ENCODE measurements around the gene CENPX. TPM values are rescaled to one million over a fixed set of nuclear protein-coding genes. Genes with fewer than 3 reads are reported as not detected.

CENPX gene
- total and polyA plus RNA-seq, 2 of the 13 experiments (the other 11 are each of a cell fraction or from before 2014, with no cell fraction given), result 92.7 to 170 TPM

- TF ChIP-seq HNRNPK (IDR thresholded peaks at IDR 0.05; ENCODE audit: low read depth, low read length, poor library complexity, severe bottlenecking) (peak; percentile 82), ZNF564 (CRISPR knock-in tag; IDR thresholded peaks at IDR 0.05) (peak; percentile 83), ZBTB42 (CRISPR knock-in tag; IDR thresholded peaks at IDR 0.05) (peak; percentile 60; the same call in 1 of the 2 replicates), CBX1 (IDR thresholded peaks at IDR 0.05; ENCODE audit: low read depth) (peak; percentile 88), NFYB (CRISPR knock-in tag; IDR thresholded peaks at IDR 0.05) (peak; percentile 39), SMARCE1 (IDR thresholded peaks at IDR 0.05; ENCODE audit: borderline replicate concordance) (no peak), ZNF282 (IDR thresholded peaks at IDR 0.05; ENCODE audit: partially characterized antibody) (no peak), ZSCAN20 (CRISPR knock-in tag; IDR thresholded peaks at IDR 0.05; ENCODE audit: borderline replicate concordance) (0 out of 2 replicates have a peak, but pooled peaks have one; percentile 88), HCFC1 (IDR thresholded peaks at IDR 0.05; ENCODE audit: low read depth, low read length) (no peak), ZNF383 (CRISPR knock-in tag; IDR thresholded peaks at IDR 0.05; ENCODE audit: borderline replicate concordance) (no peak), NFIC (IDR thresholded peaks at IDR 0.05; ENCODE audit: low read length) (no peak), ZMYM2 (CRISPR knock-in tag; IDR thresholded peaks at IDR 0.05) (peak; percentile 71; the same call in 1 of the 2 replicates), ZNF432 (CRISPR knock-in tag; IDR thresholded peaks at IDR 0.05; ENCODE audit: borderline replicate concordance) (no peak), ZNF253 (CRISPR knock-in tag; IDR thresholded peaks at IDR 0.05; ENCODE audit: borderline replicate concordance) (0 out of 2 replicates have a peak, but pooled peaks have one; percentile 20), MXD4 (CRISPR knock-in tag; IDR thresholded peaks at IDR 0.05) (peak; percentile 63; the same call in 1 of the 2 replicates), HDAC6 (IDR thresholded peaks at IDR 0.05; ENCODE audit: low read depth, low read length) (no peak), ZNF430 (CRISPR knock-in tag; IDR thresholded peaks at IDR 0.05) (peak; percentile 89; the same call in 1 of the 2 replicates), SATB2 (CRISPR knock-in tag; IDR thresholded peaks at IDR 0.05) (no peak; the same call in 1 of the 2 replicates), CREBL2 (CRISPR knock-in tag; IDR thresholded peaks at IDR 0.05; ENCODE audit: borderline replicate concordance) (no peak), ZNF446 (CRISPR knock-in tag; IDR thresholded peaks at IDR 0.05) (peak; percentile 81; the same call in 1 of the 2 replicates)
- TF ChIP-seq, protein P1, sequence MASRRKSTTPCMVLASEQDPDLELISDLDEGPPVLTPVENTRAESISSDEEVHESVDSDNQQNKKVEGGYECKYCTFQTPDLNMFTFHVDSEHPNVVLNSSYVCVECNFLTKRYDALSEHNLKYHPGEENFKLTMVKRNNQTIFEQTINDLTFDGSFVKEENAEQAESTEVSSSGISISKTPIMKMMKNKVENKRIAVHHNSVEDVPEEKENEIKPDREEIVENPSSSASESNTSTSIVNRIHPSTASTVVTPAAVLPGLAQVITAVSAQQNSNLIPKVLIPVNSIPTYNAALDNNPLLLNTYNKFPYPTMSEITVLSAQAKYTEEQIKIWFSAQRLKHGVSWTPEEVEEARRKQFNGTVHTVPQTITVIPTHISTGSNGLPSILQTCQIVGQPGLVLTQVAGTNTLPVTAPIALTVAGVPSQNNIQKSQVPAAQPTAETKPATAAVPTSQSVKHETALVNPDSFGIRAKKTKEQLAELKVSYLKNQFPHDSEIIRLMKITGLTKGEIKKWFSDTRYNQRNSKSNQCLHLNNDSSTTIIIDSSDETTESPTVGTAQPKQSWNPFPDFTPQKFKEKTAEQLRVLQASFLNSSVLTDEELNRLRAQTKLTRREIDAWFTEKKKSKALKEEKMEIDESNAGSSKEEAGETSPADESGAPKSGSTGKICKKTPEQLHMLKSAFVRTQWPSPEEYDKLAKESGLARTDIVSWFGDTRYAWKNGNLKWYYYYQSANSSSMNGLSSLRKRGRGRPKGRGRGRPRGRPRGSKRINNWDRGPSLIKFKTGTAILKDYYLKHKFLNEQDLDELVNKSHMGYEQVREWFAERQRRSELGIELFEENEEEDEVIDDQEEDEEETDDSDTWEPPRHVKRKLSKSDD (CRISPR knock-in tag; IDR thresholded peaks at IDR 0.05; ENCODE audit: low read depth), result peak; percentile 84
- TF ChIP-seq, protein P2, sequence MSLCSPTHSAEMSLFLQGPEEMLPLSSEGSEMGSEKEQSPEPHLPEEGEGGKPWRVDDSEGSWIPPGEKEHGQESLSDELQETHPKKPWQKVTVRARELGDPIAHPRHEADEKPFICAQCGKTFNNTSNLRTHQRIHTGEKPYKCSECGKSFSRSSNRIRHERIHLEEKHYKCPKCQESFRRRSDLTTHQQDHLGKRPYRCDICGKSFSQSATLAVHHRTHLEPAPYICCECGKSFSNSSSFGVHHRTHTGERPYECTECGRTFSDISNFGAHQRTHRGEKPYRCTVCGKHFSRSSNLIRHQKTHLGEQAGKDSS (CRISPR knock-in tag; IDR thresholded peaks at IDR 0.05; ENCODE audit: borderline replicate concordance, low read depth), result peak; percentile 82; the same call in 1 of the 2 replicates
- TF ChIP-seq, protein P3, sequence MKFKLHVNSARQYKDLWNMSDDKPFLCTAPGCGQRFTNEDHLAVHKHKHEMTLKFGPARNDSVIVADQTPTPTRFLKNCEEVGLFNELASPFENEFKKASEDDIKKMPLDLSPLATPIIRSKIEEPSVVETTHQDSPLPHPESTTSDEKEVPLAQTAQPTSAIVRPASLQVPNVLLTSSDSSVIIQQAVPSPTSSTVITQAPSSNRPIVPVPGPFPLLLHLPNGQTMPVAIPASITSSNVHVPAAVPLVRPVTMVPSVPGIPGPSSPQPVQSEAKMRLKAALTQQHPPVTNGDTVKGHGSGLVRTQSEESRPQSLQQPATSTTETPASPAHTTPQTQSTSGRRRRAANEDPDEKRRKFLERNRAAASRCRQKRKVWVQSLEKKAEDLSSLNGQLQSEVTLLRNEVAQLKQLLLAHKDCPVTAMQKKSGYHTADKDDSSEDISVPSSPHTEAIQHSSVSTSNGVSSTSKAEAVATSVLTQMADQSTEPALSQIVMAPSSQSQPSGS (CRISPR knock-in tag; IDR thresholded peaks at IDR 0.05), result peak; percentile 63; the same call in 1 of the 2 replicates
- TF ChIP-seq, protein P4, sequence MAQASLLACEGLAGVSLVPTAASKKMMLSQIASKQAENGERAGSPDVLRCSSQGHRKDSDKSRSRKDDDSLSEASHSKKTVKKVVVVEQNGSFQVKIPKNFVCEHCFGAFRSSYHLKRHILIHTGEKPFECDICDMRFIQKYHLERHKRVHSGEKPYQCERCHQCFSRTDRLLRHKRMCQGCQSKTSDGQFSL (CRISPR knock-in tag; IDR thresholded peaks at IDR 0.05), result peak; percentile 97
Measured at GRCh38 chr17:82000803-82001570, 21.7 kb downstream of the CENPX start (continued).

Data from HepG2 (cell line).